Aorta (tissue), 5 donors: ENCODE measurements around the gene CRYBA1. TPM values are rescaled to one million over a fixed set of nuclear protein-coding genes. Genes with fewer than 3 reads are reported as not detected.
"Not testable (repeated sequence)": the region's sequence is repeated elsewhere in the genome, so short reads cannot be mapped to it uniquely, and the experiment has no call there.

Experiments used
- ATAC-seq: fragments of 200-7000 bp; cut with Tn5 transposase; one replicate; pipeline ENCODE4 v1.9.1; 2022; ENCODE audit warnings: moderate library complexity; ENCODE audit not compliant: low FRiP score
- DNase-seq, 2 donors: peaks; one replicate each; pipeline ENCODE4 v3.0.0-alpha.2; 2020
- H3K27ac ChIP-seq, 2 donors: one replicate each; pipeline ENCODE4 v1.5.1; 2013; ENCODE audit warnings: low read length in 2 of 2, mild to moderate bottlenecking in 2 of 2, moderate library complexity in 2 of 2, control low read depth in 1 of 2, inconsistent platforms in 1 of 2, low read depth in 1 of 2
- H3K27me3 ChIP-seq, 2 donors: one replicate each; pipeline ENCODE4 v1.6.1; 2013; ENCODE audit warnings: control low read depth in 1 of 2, low read length in 1 of 2, mild to moderate bottlenecking in 1 of 2, moderate library complexity in 1 of 2; ENCODE audit not compliant: insufficient read depth in 2 of 2, control insufficient read depth in 1 of 2
- H3K36me3 ChIP-seq, 2 donors: one replicate each; pipeline ENCODE4 v1.6.1; 2013; ENCODE audit warnings: control low read depth in 1 of 2, low read length in 1 of 2, mild to moderate bottlenecking in 1 of 2; ENCODE audit not compliant: insufficient read depth in 2 of 2, control insufficient read depth in 1 of 2
- H3K4me1 ChIP-seq, 2 donors: one replicate each; pipeline ENCODE4 v1.6.1; 2013; ENCODE audit warnings: low read length in 2 of 2, control low read depth in 1 of 2, mild to moderate bottlenecking in 1 of 2, moderate library complexity in 1 of 2; ENCODE audit not compliant: insufficient read depth in 2 of 2, control insufficient read depth in 1 of 2
- H3K4me3 ChIP-seq, 2 donors: one replicate each; pipeline ENCODE4 v1.5.1; 2013; ENCODE audit warnings: low read length in 2 of 2, control low read depth in 1 of 2, mild to moderate bottlenecking in 1 of 2
- H3K9me3 ChIP-seq: one replicate; pipeline ENCODE4 v1.6.1; 2013; ENCODE audit warnings: mild to moderate bottlenecking, low read length; ENCODE audit not compliant: control insufficient read depth
- WGBS, 2 donors: extraction: QIAGEN DNeasy Blood & Tissue Kit; methylation state at CpG; one replicate each; pipeline ENCODE4 v1.1.7; 2013; 5-methylcytosine and 5-hydroxymethylcytosine counted together
- intact Hi-C, 2 donors: fragments of 100-400 bp; cut with DNase I; formaldehyde crosslinking; loops; one replicate each; pipeline versions ENCODE4 v1.14.2 to v1.15.0; 2022
- polyA plus RNA-seq, 2 donors: library from polyadenylated mRNA; stranded (reverse); fragments of 200-250 nt; gene quantifications; one replicate each; pipeline ENCODE4 v1.2.3, GENCODE V29; 2013
- total RNA-seq, 2 donors: library from RNA; stranded (reverse); fragmentation: NEBNext Ultra II Directional; extraction: Animal tissue kit (Norgen Biotek cat#: 25700); gene quantifications; one replicate each; pipeline ENCODE4 v1.2.1, GENCODE V29; 2021
- donor health status: healthy with polysubstance abuse.
- donor health status: Bipolar disorder and iron deficiency.
- donor health status: DM: no; HTN: no; CAD: no.
- donor health status: DM: no; HTN: no; CAD: no.
- donor health status: DM: yes; HTN: yes; CAD: no.

Gene CRYBA1
- total and polyA plus RNA-seq, 4 donors: not detected

- intact Hi-C loops: loop anchor here in 1 of 2 donors (5.0 kb wide), 1 partner anchor 39 kb away; the partner anchor contains the start of gene NUFIP2
- 87 to 91% methylated on average over 2 of the region's 2 CpGs for WGBS, 2 donors
- no peaks in the 10 kb centered on the region for H3K9me3 ChIP-seq
- H3K27me3 ChIP-seq: no peaks in the 10 kb centered on the region
- ATAC-seq (no peak), DNase-seq (no peak)
- peaks cover 2 to 4% of the 10 kb centered on the region in 2 donors for H3K4me1 ChIP-seq
- H3K36me3 ChIP-seq: no peaks in the 10 kb centered on the region
- H3K4me3 ChIP-seq: no peak overlapping the region
- no peak overlapping the region for H3K27ac ChIP-seq
Observed at GRCh38 chr17:29253037-29253436, 6.4 kb downstream of the CRYBA1 start.

- WGBS, 2 donors: 61 to 64% methylated on average over 4 of the region's 4 CpGs
- Histone ChIP-seq H3K9me3 (no peaks in the 10 kb centered on the region), H3K27me3 (no peaks in the 10 kb centered on the region), H3K36me3 (no peaks in the 10 kb centered on the region), H3K27ac (no peak overlapping the region), H3K4me3 (no peak overlapping the region), H3K4me1 (peaks cover 2 to 4% of the 10 kb centered on the region in 2 donors)
- DNase-seq (no peak), ATAC-seq (no peak)
- intact Hi-C loops: loop anchor here in 1 of 2 donors (5.0 kb wide), 1 partner anchor 36 kb away; the partner anchor contains the start of gene NUFIP2
Observed at GRCh38 chr17:29255926-29256522, 9.4 kb downstream of the CRYBA1 start.

- Histone ChIP-seq H3K4me3 (no peak overlapping the region), H3K36me3 (no peaks in the 10 kb centered on the region), H3K27me3 (no peaks in the 10 kb centered on the region), H3K9me3 (no peaks in the 10 kb centered on the region), H3K4me1 (peaks cover 2 to 4% of the 10 kb centered on the region in 2 donors), H3K27ac (no peak overlapping the region)
- ATAC-seq (no peak), DNase-seq (no peak)
- WGBS, 2 donors: 9 to 10% methylated on average over 8 of the region's 8 CpGs
- intact Hi-C loops: loop anchor here in 1 of 2 donors (5.0 kb wide), 1 partner anchor 35 kb away; the partner anchor contains the start of gene NUFIP2
Observed at GRCh38 chr17:29256735-29257466, 10.2 kb downstream of the CRYBA1 start.

- Histone ChIP-seq H3K36me3 (no peaks in the 10 kb centered on the region), H3K9me3 (no peaks in the 10 kb centered on the region), H3K27ac (peak overlapping the region in 1 of 2 donors; percentile 15), H3K27me3 (no peaks in the 10 kb centered on the region), H3K4me1 (peaks cover 0 to 2% of the 10 kb centered on the region in 2 donors), H3K4me3 (no peak overlapping the region)
- intact Hi-C loops: loop anchor here in 1 of 2 donors (5.0 kb wide), 1 partner anchor 35 kb away; the partner anchor contains the start of gene NUFIP2
- no peak for ATAC-seq
- WGBS, 2 donors: 50 to 57% methylated on average over 3 of the region's 3 CpGs
- DNase-seq: no peak
Observed at GRCh38 chr17:29257756-29258155, 11.1 kb downstream of the CRYBA1 start.

GRCh38 chr17:29263916-29264315 lies 17.3 kb downstream of the CRYBA1 start:
- H3K36me3 ChIP-seq: peaks cover 0 to 1% of the 10 kb centered on the region in 2 donors
- 42 to 44% methylated on average over 5 of the region's 5 CpGs for WGBS, 2 donors
- no peaks in the 10 kb centered on the region for H3K9me3 ChIP-seq
- no peak overlapping the region for H3K4me3 ChIP-seq
- no peak overlapping the region for H3K27ac ChIP-seq
- ATAC-seq: no peak
- DNase-seq: no peak
- no peaks in the 10 kb centered on the region for H3K4me1 ChIP-seq
- no peaks in the 10 kb centered on the region for H3K27me3 ChIP-seq
- intact Hi-C loops: no loop called here

- 94 to 95% methylated on average over 7 to 9 of the region's 9 CpGs for WGBS, 2 donors
- intact Hi-C loops, H3K4me1 ChIP-seq, H3K36me3 ChIP-seq, ATAC-seq, DNase-seq, H3K9me3 ChIP-seq, H3K27ac ChIP-seq, H3K4me3 ChIP-seq, H3K27me3 ChIP-seq: not testable (repeated sequence)
Observed at GRCh38 chr17:29271980-29272379, 25.3 kb downstream of the CRYBA1 start.

GRCh38 chr17:29273924-29274323 lies 27.3 kb downstream of the CRYBA1 start:
- no peaks in the 10 kb centered on the region for H3K4me1 ChIP-seq
- H3K4me3 ChIP-seq: no peak overlapping the region

GRCh38 chr17:29278692-29279091 lies 32.0 kb downstream of the CRYBA1 start:
- H3K27ac ChIP-seq: no peak overlapping the region
- H3K4me1 ChIP-seq: peaks cover 2% of the 10 kb centered on the region in 2 donors
- ATAC-seq: no peak
- no peak overlapping the region for H3K4me3 ChIP-seq
- no peaks in the 10 kb centered on the region for H3K27me3 ChIP-seq
- intact Hi-C loops: no loop called here
- no peak for DNase-seq
- H3K36me3 ChIP-seq: peaks cover 3 to 5% of the 10 kb centered on the region in 2 donors
- no peaks in the 10 kb centered on the region for H3K9me3 ChIP-seq

More at GRCh38 chr17:29273924-29274323, 27.3 kb downstream of the CRYBA1 start:
- no peak for DNase-seq
- Histone ChIP-seq H3K36me3 (peaks cover 3% of the 10 kb centered on the region in 2 donors), H3K27me3 (no peaks in the 10 kb centered on the region), H3K27ac (no peak overlapping the region), H3K9me3 (no peaks in the 10 kb centered on the region)
- no peak for ATAC-seq
- intact Hi-C loops: no loop called here
- 77 to 87% methylated on average over 1 of the region's 1 CpG for WGBS, 2 donors
